Mesendoderm (in vitro differentiated cells): Measurements from ENCODE around the gene MICAL2.

Experiments
- DNase-seq: peaks from one replicate; pipeline ENCODE4 v3.0.0; 2013
- H2AK5ac ChIP-seq: 2 replicates; pipeline ENCODE4 v1.6.1; 2013; ENCODE audit warnings: low read length, inconsistent platforms
- H2BK120ac ChIP-seq: 2 replicates; pipeline ENCODE4 v1.6.1; 2013; ENCODE audit warnings: low read depth, mild to moderate bottlenecking, low read length, moderate library complexity, mixed read lengths
- H2BK15ac ChIP-seq: replicated peaks from 2 replicates; pipeline ENCODE4 v1.6.1; 2013; ENCODE audit warnings: low read depth, mild to moderate bottlenecking, moderate library complexity
- H2BK5ac ChIP-seq: 2 replicates; pipeline ENCODE4 v1.6.1; 2013; ENCODE audit warnings: low read length, inconsistent platforms
- H3K18ac ChIP-seq: 2 replicates; pipeline ENCODE4 v1.6.1; 2013; ENCODE audit warnings: mild to moderate bottlenecking, low read length, mixed read lengths
- H3K23ac ChIP-seq: one replicate; pipeline ENCODE4 v1.6.1; 2013; ENCODE audit warnings: low read length
- H3K27ac ChIP-seq: 2 replicates; pipeline ENCODE4 v1.5.1; 2013; ENCODE audit warnings: low read depth, mild to moderate bottlenecking, inconsistent platforms, low read length, moderate library complexity
- H3K27me3 ChIP-seq: 2 replicates; pipeline ENCODE4 v1.6.1; 2013; ENCODE audit warnings: low read length, control low read depth, mild to moderate bottlenecking, inconsistent platforms; ENCODE audit not compliant: insufficient read depth, poor library complexity
- H3K36me3 ChIP-seq: 2 replicates; pipeline ENCODE4 v1.6.1; 2013; ENCODE audit warnings: low read length, inconsistent platforms; ENCODE audit not compliant: control insufficient read depth, insufficient read depth
- H3K4ac ChIP-seq: one replicate; pipeline ENCODE4 v1.6.1; 2013; ENCODE audit warnings: low read depth, mild to moderate bottlenecking, low read length, moderate library complexity
- H3K4me1 ChIP-seq: 2 replicates; pipeline ENCODE4 v1.6.1; 2013; ENCODE audit warnings: low read depth, low read length, inconsistent platforms; ENCODE audit not compliant: control insufficient read depth
- H3K4me2 ChIP-seq: 2 replicates; pipeline ENCODE4 v1.6.1; 2013; ENCODE audit warnings: low read length
- H3K4me3 ChIP-seq: 2 replicates; pipeline ENCODE4 v1.5.1; 2013; ENCODE audit warnings: mild to moderate bottlenecking, low read length
- H3K56ac ChIP-seq: one replicate; pipeline ENCODE4 v1.6.1; 2013; ENCODE audit warnings: low read length
- H3K79me1 ChIP-seq: 2 replicates; pipeline ENCODE4 v1.6.1; 2013; ENCODE audit warnings: low read length, inconsistent platforms
- H3K79me2 ChIP-seq: 2 replicates; pipeline ENCODE4 v1.6.1; 2013; ENCODE audit warnings: mild to moderate bottlenecking, low read length; ENCODE audit not compliant: control insufficient read depth, insufficient read depth
- H3K9ac ChIP-seq: 2 replicates; pipeline ENCODE4 v1.6.1; 2013; ENCODE audit warnings: low read length, inconsistent platforms
- H4K5ac ChIP-seq: one replicate; pipeline ENCODE4 v1.6.1; 2013; ENCODE audit warnings: low read length
- H4K8ac ChIP-seq: one replicate; pipeline ENCODE4 v1.6.1; 2013; ENCODE audit warnings: low read depth, mild to moderate bottlenecking, control low read depth, low read length, moderate library complexity
- WGBS: extraction: QIAGEN DNeasy Blood & Tissue Kit; methylation state at CpG from one replicate; pipeline ENCODE4 v1.1.7; 2013; ENCODE audit warnings: low lambda C conversion rate, missing lambda C conversion rate; ENCODE audit not compliant: insufficient coverage; ENCODE audit errors: extremely low coverage; 5-methylcytosine and 5-hydroxymethylcytosine counted together

The MICAL2 gene

GRCh38 chr11:12288931-12289666, 178.7 kb downstream of the MICAL2 start:
- H3K4ac ChIP-seq = no peak overlapping the region
- no peak overlapping the region for H2BK120ac ChIP-seq
- peaks cover 2% of the 10 kb centered on the region for H3K4me1 ChIP-seq
- no peak overlapping the region for H2AK5ac ChIP-seq
- H2BK5ac ChIP-seq = no peak overlapping the region
- no peak overlapping the region for H3K4me2 ChIP-seq
- H4K8ac ChIP-seq = no peak overlapping the region
- no peaks in the 10 kb centered on the region for H3K79me2 ChIP-seq
- no CpG with 5 or more reads among the region's 14 CpGs for WGBS
- H4K5ac ChIP-seq = no peak overlapping the region
- no peak overlapping the region for H3K23ac ChIP-seq
- peak; percentile 36 for DNase-seq
- H3K36me3 ChIP-seq = no peaks in the 10 kb centered on the region
- H3K27me3 ChIP-seq = no peaks in the 10 kb centered on the region
- no peak overlapping the region for H3K18ac ChIP-seq
- peak overlapping the region; percentile 27 for H3K56ac ChIP-seq
- H3K27ac ChIP-seq = no peak overlapping the region
- no peak overlapping the region for H2BK15ac ChIP-seq
- no peaks in the 10 kb centered on the region for H3K79me1 ChIP-seq
- H3K9ac ChIP-seq = no peak overlapping the region
- H3K4me3 ChIP-seq = no peak overlapping the region

- H3K9ac ChIP-seq = no peak overlapping the region
- H3K27me3 ChIP-seq = no peaks in the 10 kb centered on the region
- H4K8ac ChIP-seq = no peak overlapping the region
- peaks cover 2% of the 10 kb centered on the region for H3K4me1 ChIP-seq
- no peak overlapping the region for H2BK120ac ChIP-seq
- H4K5ac ChIP-seq = no peak overlapping the region
- H3K18ac ChIP-seq = no peak overlapping the region
- H2BK15ac ChIP-seq = no peak overlapping the region
- no peaks in the 10 kb centered on the region for H3K36me3 ChIP-seq
- H3K56ac ChIP-seq = no peak overlapping the region
- no peak overlapping the region for H2AK5ac ChIP-seq
- WGBS = no CpG with 5 or more reads among the region's 7 CpGs
- H3K79me1 ChIP-seq = no peaks in the 10 kb centered on the region
- no peak overlapping the region for H3K4me3 ChIP-seq
- no peak overlapping the region for H3K27ac ChIP-seq
- H3K23ac ChIP-seq = no peak overlapping the region
- H3K4me2 ChIP-seq = no peak overlapping the region
- H3K79me2 ChIP-seq = no peaks in the 10 kb centered on the region
- H3K4ac ChIP-seq = no peak overlapping the region
- DNase-seq = peak; percentile 19
- no peak overlapping the region for H2BK5ac ChIP-seq
Measured at GRCh38 chr11:12289667-12290476, 179.5 kb downstream of the MICAL2 start.

DNA sequence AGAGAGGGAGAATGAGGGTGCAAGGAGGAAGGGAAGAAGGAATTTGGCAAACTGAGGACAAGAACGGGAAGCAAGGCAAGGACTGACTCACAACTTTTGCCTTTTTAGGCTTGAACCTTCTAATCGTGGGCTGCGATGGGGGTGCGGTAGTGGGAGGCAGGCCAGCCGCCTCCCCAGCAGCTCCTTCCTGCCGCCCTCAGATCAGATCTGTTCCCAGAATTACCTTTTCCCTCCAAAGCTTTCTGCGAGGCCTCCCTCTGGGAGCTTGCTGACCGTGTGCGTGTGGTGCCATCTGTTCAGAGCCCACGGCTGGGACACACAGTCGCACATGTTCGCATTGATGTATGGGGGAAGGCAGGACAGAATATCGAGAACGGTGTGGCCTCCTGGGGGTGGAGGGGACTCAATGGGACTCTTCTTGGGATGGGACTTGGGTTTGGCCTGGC, 180.1 kb downstream of the MICAL2 start:
- Histone ChIP-seq H2BK5ac (no peak overlapping the region), H3K18ac (no peak overlapping the region), H4K8ac (no peak overlapping the region), H3K79me2 (no peaks in the 10 kb centered on the region), H3K4me1 (peaks cover 2% of the 10 kb centered on the region), H3K56ac (no peak overlapping the region), H3K4me2 (no peak overlapping the region), H2BK120ac (no peak overlapping the region), H3K27ac (no peak overlapping the region), H4K5ac (no peak overlapping the region), H3K4me3 (no peak overlapping the region), H2AK5ac (no peak overlapping the region), H3K4ac (no peak overlapping the region), H3K79me1 (no peaks in the 10 kb centered on the region), H3K9ac (no peak overlapping the region), H3K23ac (no peak overlapping the region), H2BK15ac (no peak overlapping the region), H3K27me3 (no peaks in the 10 kb centered on the region), H3K36me3 (no peaks in the 10 kb centered on the region)
- DNase-seq = no peak
- WGBS = no CpG with 5 or more reads among the region's 14 CpGs

DNA sequence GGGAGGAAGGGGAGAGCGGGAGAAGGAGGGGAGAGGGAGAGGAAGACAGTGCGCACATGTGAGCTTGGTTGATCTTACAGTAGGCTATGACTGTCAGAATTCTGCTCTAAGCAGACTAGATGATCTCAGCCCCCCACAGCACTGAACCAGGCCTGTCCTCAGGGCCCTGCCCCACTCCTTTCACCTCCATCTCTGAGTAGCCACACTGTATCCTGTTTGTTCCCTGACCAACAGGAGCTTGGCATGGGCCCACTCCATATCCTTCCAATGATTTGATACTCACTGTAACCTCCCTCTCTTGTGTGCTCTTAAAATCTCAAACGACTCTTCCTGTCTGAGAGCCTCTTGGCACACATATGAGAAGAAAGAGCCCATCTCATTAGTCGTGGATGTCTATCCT, 180.9 kb downstream of the MICAL2 start:
- no CpG with 5 or more reads among the region's 4 CpGs for WGBS
- H2BK120ac ChIP-seq = no peak overlapping the region
- DNase-seq = no peak

GRCh38 chr11:12291766-12292165, 181.4 kb downstream of the MICAL2 start:
- Histone ChIP-seq H2AK5ac (no peak overlapping the region), H2BK5ac (no peak overlapping the region), H4K5ac (no peak overlapping the region), H3K4me2 (no peak overlapping the region), H2BK15ac (no peak overlapping the region), H3K79me2 (no peaks in the 10 kb centered on the region), H2BK120ac (no peak overlapping the region), H4K8ac (no peak overlapping the region), H3K9ac (no peak overlapping the region), H3K79me1 (no peaks in the 10 kb centered on the region), H3K27ac (no peak overlapping the region), H3K4me1 (peaks cover 2% of the 10 kb centered on the region), H3K18ac (no peak overlapping the region), H3K23ac (no peak overlapping the region), H3K4me3 (no peak overlapping the region), H3K27me3 (no peaks in the 10 kb centered on the region), H3K56ac (no peak overlapping the region), H3K4ac (no peak overlapping the region), H3K36me3 (no peaks in the 10 kb centered on the region)
- no CpG with 5 or more reads among the region's 4 CpGs for WGBS
- DNase-seq = no peak

More for the DNA sequence above, 180.9 kb downstream of the MICAL2 start:
- no peak overlapping the region for H2BK15ac ChIP-seq
- H4K8ac ChIP-seq = no peak overlapping the region
- H2BK5ac ChIP-seq = no peak overlapping the region
- no peaks in the 10 kb centered on the region for H3K79me1 ChIP-seq
- no peak overlapping the region for H3K9ac ChIP-seq
- no peak overlapping the region for H3K18ac ChIP-seq
- H3K23ac ChIP-seq = no peak overlapping the region
- no peak overlapping the region for H2AK5ac ChIP-seq
- H3K4me3 ChIP-seq = no peak overlapping the region
- no peak overlapping the region for H3K4ac ChIP-seq
- no peak overlapping the region for H3K56ac ChIP-seq
- H3K27me3 ChIP-seq = no peaks in the 10 kb centered on the region
- no peak overlapping the region for H3K4me2 ChIP-seq
- no peaks in the 10 kb centered on the region for H3K79me2 ChIP-seq
- H3K27ac ChIP-seq = no peak overlapping the region
- H3K36me3 ChIP-seq = no peaks in the 10 kb centered on the region
- H4K5ac ChIP-seq = no peak overlapping the region
- peaks cover 2% of the 10 kb centered on the region for H3K4me1 ChIP-seq
